Frontal cortex (tissue), 4 donors: ENCODE measurements around the gene USP11. TPM values are rescaled to one million over a fixed set of nuclear protein-coding genes. Genes with fewer than 3 reads are reported as not detected.

Experiments used
- DNase-seq, 2 donors: peaks; one replicate each; pipeline ENCODE4 v3.0.0; 2012; ENCODE audit warnings: low spot score in 2 of 2
- FAIRE-seq: peaks from 2 replicates; lab custom pipeline; 2012; peaks lifted over from hg19 to GRCh38; lab: Jason Lieb, UNC
- total RNA-seq: library from RNA; depleted of rRNA; stranded (reverse); fragments of >200 nt; gene quantifications from one replicate; pipeline ENCODE4 v1.2.3, GENCODE V29; 2014
- donor health status: control.
- donor health status: control.
- donor health status: control.

The USP11 gene
- total RNA-seq, 1 donor from 2014 or later: 181 TPM

GRCh38 chrX:47222751-47223350 is 10.0 kb upstream of the USP11 start:
- FAIRE-seq: no peak

GRCh38 chrX:47223476-47224250 is 9.1 kb upstream of the USP11 start:
- FAIRE-seq (no peak), DNase-seq (no peak)

More at GRCh38 chrX:47222751-47223350, 10.0 kb upstream of the USP11 start:
- DNase-seq: no peak

GRCh38 chrX:47224266-47224895 is 8.4 kb upstream of the USP11 start:
- FAIRE-seq (no peak), DNase-seq (no peak)

- DNase-seq: no peak
- no peak for FAIRE-seq
These were observed 7.9 kb upstream of the USP11 start for GRCh38 chrX:47224896-47225290.

- no peak for DNase-seq
- FAIRE-seq: no peak
These were observed 6.7 kb upstream of the USP11 start for GRCh38 chrX:47226071-47226470.

GRCh38 chrX:47226531-47227333 is 6.1 kb upstream of the USP11 start:
- FAIRE-seq: no peak
- no peak for DNase-seq

GRCh38 chrX:47227334-47227583 is 5.5 kb upstream of the USP11 start:
- no peak for DNase-seq
- FAIRE-seq: no peak

GRCh38 chrX:47228550-47229270 is 4.1 kb upstream of the USP11 start:
- FAIRE-seq (no peak), DNase-seq (no peak)

- FAIRE-seq (no peak), DNase-seq (no peak)
These were observed 3.4 kb upstream of the USP11 start for GRCh38 chrX:47229427-47229826.

- FAIRE-seq: no peak
- no peak for DNase-seq
These were observed 2.5 kb upstream of the USP11 start for GRCh38 chrX:47230136-47230868.

- DNase-seq (no peak), FAIRE-seq (no peak)
These were observed 1.6 kb upstream of the USP11 start for GRCh38 chrX:47231167-47231566.

GRCh38 chrX:47232197-47232802 is 509 bp upstream of the USP11 start:
- FAIRE-seq (no peak), DNase-seq (no peak)

GRCh38 chrX:47233333-47234113 is 714 bp downstream of the USP11 start:
- no peak for FAIRE-seq

GRCh38 chrX:47234583-47234982 is 1.8 kb downstream of the USP11 start:
- FAIRE-seq (no peak), DNase-seq (no peak)

More at GRCh38 chrX:47233333-47234113, 714 bp downstream of the USP11 start:
- peak; percentile 87 to 88 for DNase-seq

- no peak for FAIRE-seq
- no peak for DNase-seq
These were observed 2.9 kb downstream of the USP11 start for GRCh38 chrX:47235691-47236103.

GRCh38 chrX:47239199-47239598 is 6.4 kb downstream of the USP11 start:
- FAIRE-seq (no peak), DNase-seq (no peak)

GRCh38 chrX:47239898-47240545 is 7.2 kb downstream of the USP11 start:
- no peak for DNase-seq
- no peak for FAIRE-seq

GRCh38 chrX:47240619-47241018 is 7.8 kb downstream of the USP11 start:
- no peak for DNase-seq
- no peak for FAIRE-seq
